Thoracic aorta (tissue), 2 donors: ENCODE results near the gene MUC22. TPM values are rescaled to one million over a fixed set of nuclear protein-coding genes. Genes with fewer than 3 reads are reported as not detected.
"Not testable (repeated sequence)": the region's sequence is repeated elsewhere in the genome, so short reads cannot be mapped to it uniquely, and the experiment has no call there.

Source experiments
- ATAC-seq: fragments of 150-250 bp; one replicate; pipeline ENCODE4 v1.8.0; 2017; ENCODE audit warnings: low read depth; ENCODE audit not compliant: insufficient number of reproducible peaks, low FRiP score
- DNase-seq: peaks from one replicate; pipeline ENCODE4 v3.0.0-alpha.2; 2020; ENCODE audit warnings: low spot score
- H3K27ac ChIP-seq, 2 donors: fragments of 200-600 bp; sonication (generic); 1 replicate in 1 of 2; 2 replicates in 1 of 2; pipeline ENCODE4 v1.5.1; 2016; ENCODE audit warnings: mild to moderate bottlenecking in 2 of 2, moderate library complexity in 2 of 2
- H3K27me3 ChIP-seq: fragments of 200-600 bp; sonication (generic); replicated peaks from 2 replicates; pipeline ENCODE4 v1.6.0; 2016; ENCODE audit warnings: mild to moderate bottlenecking; ENCODE audit not compliant: insufficient read depth
- H3K36me3 ChIP-seq: fragments of 200-600 bp; sonication (generic); one replicate; pipeline ENCODE4 v1.5.1; 2016
- H3K4me1 ChIP-seq, 2 donors: fragments of 200-600 bp; sonication (generic); 1 replicate in 1 of 2; 2 replicates in 1 of 2; pipeline versions ENCODE4 v1.5.1 to v1.6.0; 2016; ENCODE audit warnings: low read depth in 2 of 2, mild to moderate bottlenecking in 1 of 2; ENCODE audit not compliant: control insufficient read depth in 1 of 2
- H3K4me3 ChIP-seq: fragments of 200-600 bp; sonication (generic); 2 replicates; pipeline ENCODE4 v1.5.1; 2016; ENCODE audit warnings: mild to moderate bottlenecking
- H3K9me3 ChIP-seq: fragments of 200-600 bp; sonication (generic); 2 replicates; pipeline ENCODE4 v1.5.1; 2016
- total RNA-seq, 2 donors: library from RNA; depleted of rRNA; stranded (reverse); fragments of >200 nt; gene quantifications; one replicate each; pipeline versions ENCODE4 v1.1.0 to v1.2.3, GENCODE V29; 2016
- TF ChIP-seq, protein P1 (sequence below): fragments of 200-600 bp; sonication (generic); IDR thresholded peaks from one replicate; pipeline ENCODE4 v1.5.1; 2019; ENCODE audit warnings: antibody characterized with exemption

MUC22 gene
- total RNA-seq, 2 donors from 2014 or later, result not detected

DNA sequence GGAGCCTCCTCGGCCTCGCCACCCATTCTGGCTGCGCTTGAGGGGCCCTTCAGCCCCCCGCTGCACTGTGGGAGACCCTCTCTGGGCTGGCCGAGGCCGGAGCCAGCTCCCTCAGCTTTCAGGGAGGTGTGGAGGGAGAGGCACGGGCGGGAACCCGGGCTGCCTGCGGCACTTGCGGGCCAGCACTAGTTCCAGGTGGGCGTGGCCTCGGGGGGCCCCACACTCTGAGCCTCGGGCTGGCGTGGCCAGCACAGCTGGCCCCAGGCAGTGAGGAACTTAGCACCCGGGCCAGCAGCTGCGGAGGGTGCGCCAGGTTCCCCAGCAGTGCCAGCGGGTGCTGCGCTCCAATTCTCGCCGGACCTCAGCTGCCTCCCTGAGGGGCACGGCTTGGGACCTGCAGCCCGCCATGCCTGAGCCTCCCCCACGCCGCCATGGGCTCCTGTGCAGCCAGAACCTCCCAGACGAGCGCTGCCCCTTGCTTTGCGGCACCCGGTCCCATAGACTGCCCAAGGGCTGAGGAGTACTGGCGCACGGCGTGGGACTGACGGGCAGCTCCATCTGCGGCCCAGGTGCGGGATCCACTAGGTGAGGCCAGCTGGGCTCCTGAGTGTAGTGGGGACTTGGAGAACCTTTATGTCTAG, 6.5 kb downstream of the MUC22 start:
- Histone ChIP-seq H3K4me3 (no peak overlapping the region), H3K36me3 (no peaks in the 10 kb centered on the region), H3K4me1 (no peaks in the 10 kb centered on the region), H3K27ac (no peak overlapping the region), H3K27me3 (no peaks in the 10 kb centered on the region), H3K9me3 (peaks cover 3% of the 10 kb centered on the region)
- ATAC-seq, result no peak
- DNase-seq, result no peak
- TF ChIP-seq, protein P1, sequence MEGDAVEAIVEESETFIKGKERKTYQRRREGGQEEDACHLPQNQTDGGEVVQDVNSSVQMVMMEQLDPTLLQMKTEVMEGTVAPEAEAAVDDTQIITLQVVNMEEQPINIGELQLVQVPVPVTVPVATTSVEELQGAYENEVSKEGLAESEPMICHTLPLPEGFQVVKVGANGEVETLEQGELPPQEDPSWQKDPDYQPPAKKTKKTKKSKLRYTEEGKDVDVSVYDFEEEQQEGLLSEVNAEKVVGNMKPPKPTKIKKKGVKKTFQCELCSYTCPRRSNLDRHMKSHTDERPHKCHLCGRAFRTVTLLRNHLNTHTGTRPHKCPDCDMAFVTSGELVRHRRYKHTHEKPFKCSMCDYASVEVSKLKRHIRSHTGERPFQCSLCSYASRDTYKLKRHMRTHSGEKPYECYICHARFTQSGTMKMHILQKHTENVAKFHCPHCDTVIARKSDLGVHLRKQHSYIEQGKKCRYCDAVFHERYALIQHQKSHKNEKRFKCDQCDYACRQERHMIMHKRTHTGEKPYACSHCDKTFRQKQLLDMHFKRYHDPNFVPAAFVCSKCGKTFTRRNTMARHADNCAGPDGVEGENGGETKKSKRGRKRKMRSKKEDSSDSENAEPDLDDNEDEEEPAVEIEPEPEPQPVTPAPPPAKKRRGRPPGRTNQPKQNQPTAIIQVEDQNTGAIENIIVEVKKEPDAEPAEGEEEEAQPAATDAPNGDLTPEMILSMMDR, result no peak

DNA sequence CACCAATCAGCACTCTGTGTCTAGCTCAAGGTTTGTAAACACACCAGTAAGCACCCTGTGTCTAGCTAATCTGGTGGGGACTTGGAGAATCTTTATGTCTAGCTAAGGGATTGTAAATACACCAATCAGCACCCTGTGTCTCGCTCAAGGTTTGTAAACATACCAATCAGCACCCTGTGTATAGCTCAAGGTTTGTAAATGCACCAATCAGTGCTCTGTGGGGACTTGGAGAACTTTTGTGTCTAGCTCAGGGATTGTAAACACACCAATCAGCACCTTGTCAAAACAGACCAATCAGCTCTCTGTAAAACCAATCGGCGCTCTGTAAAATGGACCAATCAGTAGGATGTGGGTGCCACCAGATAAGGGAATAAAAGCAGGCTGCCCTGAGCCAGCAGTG, 7.2 kb downstream of the MUC22 start:
- ATAC-seq, H3K9me3 ChIP-seq, DNase-seq: not testable (repeated sequence)

DNA sequence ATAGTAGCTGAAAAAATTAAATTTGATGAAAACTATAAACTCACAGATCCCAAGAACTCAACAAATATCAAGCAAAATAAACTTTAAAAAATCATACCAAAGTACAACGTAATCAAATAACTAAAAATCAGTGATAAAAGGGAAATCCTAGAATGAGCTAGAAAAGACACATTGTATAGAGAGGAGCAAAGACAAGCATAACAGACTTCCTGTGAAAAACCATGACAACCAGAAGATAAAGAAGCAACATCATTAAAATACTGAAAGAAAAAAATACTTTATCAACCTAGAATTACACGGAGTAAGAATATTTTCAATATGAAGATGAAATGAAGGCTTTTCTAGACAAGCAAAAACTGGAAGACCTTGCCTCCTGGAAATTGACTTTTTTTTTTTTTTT, 9.8 kb downstream of the MUC22 start:
- Histone ChIP-seq H3K9me3 (peaks cover 3% of the 10 kb centered on the region), H3K27me3 (no peaks in the 10 kb centered on the region), H3K36me3 (no peaks in the 10 kb centered on the region), H3K4me3 (no peak overlapping the region), H3K4me1 (no peaks in the 10 kb centered on the region), H3K27ac (no peak overlapping the region)
- no peak for DNase-seq
- TF ChIP-seq, protein P1, result no peak
- no peak for ATAC-seq

More for the DNA sequence above, 7.2 kb downstream of the MUC22 start:
- not testable (repeated sequence) for H3K36me3 ChIP-seq, H3K27ac ChIP-seq, H3K4me1 ChIP-seq, H3K27me3 ChIP-seq, H3K4me3 ChIP-seq

DNA sequence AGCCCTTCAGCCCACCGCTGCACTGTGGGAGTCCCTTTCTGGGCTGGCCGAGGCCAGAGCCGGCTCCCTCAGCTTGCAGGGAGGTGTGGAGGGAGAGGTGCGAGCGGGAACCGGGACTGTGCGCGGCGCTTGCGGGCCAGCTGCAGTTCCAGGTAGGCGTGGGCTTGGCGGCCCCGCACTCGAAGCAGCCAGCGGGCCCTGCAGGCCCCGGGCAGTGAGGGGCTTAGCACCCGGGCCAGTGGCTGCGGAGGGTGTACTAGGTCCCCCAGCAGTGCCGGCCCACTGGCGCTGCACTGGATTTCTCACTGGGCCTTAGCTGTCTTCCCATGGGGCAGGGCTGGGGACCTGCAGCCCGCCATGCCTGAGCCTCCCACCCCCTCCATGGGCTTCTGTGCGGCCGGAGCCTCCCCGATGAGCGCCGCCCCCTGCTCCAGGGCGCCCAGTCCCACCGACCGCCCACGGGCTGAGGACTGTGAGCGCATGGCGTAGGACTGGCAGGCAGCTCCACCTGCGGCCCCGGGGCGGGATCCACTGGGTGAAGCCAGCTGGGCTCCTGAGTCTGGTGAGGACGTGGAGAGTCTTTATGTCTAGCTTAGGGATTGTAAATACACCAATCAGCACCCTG, 10.5 kb downstream of the MUC22 start:
- H3K27ac ChIP-seq, H3K4me3 ChIP-seq, H3K36me3 ChIP-seq, H3K27me3 ChIP-seq, DNase-seq, H3K9me3 ChIP-seq, H3K4me1 ChIP-seq, ATAC-seq: not testable (repeated sequence)

DNA sequence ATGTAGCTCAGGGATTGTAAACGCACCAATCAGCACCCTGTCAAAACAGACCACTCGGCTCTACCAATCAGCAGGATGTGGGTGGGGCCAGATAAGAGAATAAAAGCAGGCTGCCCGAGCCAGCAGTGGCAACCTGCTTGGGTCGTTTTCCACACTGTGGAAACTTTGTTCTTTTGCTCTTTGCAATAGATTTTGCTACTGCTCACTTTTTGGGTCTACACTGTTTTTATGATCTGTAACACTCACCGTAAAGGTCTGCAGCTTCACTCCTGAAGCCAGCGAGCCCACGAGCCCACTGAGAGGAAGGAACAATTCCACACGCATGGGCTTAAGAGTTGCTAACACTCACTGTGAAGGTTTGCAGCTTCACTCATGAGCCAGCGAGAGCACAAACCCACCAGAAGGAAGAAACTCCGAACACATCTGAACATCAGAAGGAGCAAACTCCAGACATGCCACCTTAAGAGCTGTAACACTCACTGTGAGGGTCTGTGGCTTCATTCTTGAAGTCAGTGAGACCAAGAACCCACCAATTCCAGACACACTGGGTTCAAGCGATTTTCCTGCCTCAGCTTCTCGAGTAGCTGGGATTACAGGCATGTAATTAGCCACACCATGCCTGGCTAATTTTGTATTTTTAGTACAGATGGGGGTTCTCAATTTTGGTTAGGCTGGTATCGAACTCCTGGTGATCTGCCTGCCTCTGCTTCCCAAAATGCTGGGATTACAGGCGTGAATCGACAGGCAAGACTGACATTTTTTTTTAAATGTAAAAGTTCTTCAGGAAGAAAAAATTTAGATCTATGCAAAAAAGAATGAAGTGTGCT, 11.6 kb downstream of the MUC22 start:
- H3K27ac ChIP-seq, H3K4me3 ChIP-seq, H3K4me1 ChIP-seq, H3K36me3 ChIP-seq, H3K27me3 ChIP-seq, H3K9me3 ChIP-seq, DNase-seq, ATAC-seq: not testable (repeated sequence)

- no peaks in the 10 kb centered on the region for H3K36me3 ChIP-seq
- TF ChIP-seq, protein P1, result no peak
- DNase-seq, result no peak
- no peak overlapping the region for H3K4me3 ChIP-seq
- ATAC-seq, result no peak
- H3K9me3 ChIP-seq, result no peaks in the 10 kb centered on the region
- no peaks in the 10 kb centered on the region for H3K4me1 ChIP-seq
- H3K27me3 ChIP-seq, result no peaks in the 10 kb centered on the region
- no peak overlapping the region for H3K27ac ChIP-seq
Measured at GRCh38 chr6:31025595-31025994, 15.3 kb downstream of the MUC22 start.
